ENCODE measurements around the gene ZC3HAV1L.

DNA sequence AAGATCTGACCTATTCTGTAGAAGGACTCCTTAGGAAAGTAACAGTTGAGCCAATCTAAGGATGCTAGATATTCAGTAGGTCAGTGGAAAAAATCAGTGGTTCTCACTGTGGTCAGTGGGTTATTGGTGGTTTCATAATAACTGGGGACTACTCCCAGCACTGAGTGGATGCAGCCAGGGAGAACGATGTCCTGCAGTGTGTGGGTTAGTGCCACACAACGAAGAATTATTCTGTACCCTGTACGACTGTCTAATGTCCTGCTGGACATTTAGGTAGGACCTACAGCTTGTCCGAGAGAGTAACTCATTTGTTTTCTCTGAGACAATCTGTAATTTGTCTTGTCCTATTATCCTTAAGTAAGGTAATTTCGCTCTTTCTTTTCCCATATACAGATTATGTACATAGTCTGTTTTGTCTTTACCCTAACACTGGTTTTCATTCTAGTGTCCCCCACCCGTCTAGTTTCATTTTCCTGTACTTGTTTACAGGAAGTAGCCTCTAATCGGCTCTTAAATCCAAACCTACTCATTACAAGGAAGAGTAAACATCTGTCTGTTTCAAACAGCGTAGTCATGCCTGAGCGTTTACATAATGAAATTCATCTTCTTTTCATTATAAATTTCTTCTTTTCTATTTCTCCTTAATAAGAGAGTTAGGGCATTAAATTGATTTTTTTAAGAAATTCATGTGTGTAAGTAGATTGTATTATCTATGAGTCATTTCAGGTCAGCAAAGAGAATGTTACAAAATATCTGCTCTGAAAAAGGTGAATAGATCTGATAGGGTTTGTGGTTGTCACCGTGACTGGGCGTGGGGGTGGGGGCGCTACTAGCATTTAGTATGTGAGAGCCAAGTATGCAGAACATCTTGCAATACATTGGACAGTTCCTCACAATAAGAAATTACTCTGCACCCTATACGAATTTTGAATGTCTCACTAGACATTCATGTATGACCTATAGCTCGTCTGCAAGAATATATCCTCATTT is 8.3 kb upstream of the ZC3HAV1L start:
- TF ChIP-seq, protein P1, sequence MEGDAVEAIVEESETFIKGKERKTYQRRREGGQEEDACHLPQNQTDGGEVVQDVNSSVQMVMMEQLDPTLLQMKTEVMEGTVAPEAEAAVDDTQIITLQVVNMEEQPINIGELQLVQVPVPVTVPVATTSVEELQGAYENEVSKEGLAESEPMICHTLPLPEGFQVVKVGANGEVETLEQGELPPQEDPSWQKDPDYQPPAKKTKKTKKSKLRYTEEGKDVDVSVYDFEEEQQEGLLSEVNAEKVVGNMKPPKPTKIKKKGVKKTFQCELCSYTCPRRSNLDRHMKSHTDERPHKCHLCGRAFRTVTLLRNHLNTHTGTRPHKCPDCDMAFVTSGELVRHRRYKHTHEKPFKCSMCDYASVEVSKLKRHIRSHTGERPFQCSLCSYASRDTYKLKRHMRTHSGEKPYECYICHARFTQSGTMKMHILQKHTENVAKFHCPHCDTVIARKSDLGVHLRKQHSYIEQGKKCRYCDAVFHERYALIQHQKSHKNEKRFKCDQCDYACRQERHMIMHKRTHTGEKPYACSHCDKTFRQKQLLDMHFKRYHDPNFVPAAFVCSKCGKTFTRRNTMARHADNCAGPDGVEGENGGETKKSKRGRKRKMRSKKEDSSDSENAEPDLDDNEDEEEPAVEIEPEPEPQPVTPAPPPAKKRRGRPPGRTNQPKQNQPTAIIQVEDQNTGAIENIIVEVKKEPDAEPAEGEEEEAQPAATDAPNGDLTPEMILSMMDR (conservative IDR thresholded peaks at IDR 0.05), result no peak
- no peak for TF ChIP-seq EZH2 (IDR thresholded peaks at IDR 0.05; ENCODE audit: low read depth)
